ENCODE data around the gene PTCH1.

Gene PTCH1

DNA sequence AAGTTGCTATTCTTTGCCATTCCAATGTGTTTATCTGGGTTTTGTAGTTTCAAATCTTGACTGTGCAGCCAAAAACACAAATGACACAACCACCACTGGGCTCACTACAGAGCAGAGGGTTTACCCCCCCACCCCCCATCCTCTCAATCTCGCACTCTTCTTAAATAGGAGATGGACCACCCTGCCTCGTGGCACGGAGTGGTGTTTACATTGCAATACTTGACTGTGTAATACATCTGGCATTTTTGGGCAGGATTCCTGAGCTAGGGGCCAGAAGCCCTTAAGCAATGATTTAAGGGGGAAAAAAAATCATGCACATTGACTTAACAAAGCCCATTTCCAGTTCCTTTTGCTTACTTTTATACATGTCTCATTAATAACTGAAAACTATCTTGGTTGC lies 19.0 kb downstream of the PTCH1 start:
- no peak for DNase-seq

DNA sequence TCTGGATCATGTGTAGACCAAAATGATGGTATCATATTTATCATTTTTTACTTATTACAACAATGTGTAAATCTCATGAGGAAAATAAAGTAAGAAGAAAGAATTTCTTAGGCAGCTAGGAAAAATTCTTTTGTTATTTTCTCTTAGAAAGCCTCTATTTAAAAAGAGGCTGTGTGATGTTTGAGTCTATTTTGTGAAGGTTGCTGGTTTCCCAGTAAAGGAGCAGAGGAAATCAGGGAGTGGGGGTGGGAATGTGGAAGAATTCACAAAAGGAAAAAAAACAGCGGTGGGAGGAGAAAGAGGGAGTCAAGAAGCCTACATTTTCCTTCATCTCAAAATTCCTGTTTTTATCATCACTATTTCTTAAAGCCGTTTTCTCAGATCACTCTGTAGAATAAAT lies 20.1 kb downstream of the PTCH1 start:
- DNase-seq = no peak

DNA sequence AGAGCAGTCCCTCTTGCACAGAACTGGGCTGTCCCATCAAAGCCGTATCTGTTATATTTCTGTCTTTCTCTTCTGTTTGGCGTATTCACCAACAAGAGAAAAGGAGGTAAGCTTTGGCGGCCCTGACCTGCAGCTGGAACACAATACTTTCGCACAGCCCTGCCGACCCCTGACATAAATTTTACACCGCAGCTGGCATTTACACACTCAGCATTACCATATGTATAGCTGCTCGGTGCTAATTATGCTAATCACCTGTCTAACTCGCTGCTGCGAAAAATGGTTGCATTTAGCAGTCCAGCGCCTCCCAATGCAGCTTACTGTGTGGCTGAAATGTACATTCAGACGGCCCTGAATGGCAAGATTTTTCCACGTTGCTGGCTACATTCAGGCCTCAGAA lies 20.8 kb downstream of the PTCH1 start:
- DNase-seq = peak in 1 of 14 donors; percentile 43

DNA sequence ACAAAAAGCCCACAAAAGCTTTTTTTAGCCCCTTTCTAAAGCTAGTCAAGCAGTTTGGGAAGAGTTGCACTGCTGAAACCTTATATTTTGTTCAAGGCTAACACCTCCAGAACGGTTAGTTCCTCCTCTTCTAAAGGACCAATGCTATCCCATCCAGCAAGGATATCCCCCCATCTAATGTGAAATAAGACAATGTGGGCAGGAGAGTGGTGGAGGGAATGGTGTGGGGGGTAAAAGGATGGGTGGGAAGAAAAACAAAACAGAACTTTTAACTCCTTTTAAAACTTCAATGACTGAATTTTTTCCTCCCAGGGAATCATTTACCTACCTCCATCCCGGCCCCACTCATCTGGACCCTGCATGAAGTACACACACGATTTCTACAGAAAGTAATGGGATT lies 21.2 kb downstream of the PTCH1 start:
- no peak for DNase-seq

DNA sequence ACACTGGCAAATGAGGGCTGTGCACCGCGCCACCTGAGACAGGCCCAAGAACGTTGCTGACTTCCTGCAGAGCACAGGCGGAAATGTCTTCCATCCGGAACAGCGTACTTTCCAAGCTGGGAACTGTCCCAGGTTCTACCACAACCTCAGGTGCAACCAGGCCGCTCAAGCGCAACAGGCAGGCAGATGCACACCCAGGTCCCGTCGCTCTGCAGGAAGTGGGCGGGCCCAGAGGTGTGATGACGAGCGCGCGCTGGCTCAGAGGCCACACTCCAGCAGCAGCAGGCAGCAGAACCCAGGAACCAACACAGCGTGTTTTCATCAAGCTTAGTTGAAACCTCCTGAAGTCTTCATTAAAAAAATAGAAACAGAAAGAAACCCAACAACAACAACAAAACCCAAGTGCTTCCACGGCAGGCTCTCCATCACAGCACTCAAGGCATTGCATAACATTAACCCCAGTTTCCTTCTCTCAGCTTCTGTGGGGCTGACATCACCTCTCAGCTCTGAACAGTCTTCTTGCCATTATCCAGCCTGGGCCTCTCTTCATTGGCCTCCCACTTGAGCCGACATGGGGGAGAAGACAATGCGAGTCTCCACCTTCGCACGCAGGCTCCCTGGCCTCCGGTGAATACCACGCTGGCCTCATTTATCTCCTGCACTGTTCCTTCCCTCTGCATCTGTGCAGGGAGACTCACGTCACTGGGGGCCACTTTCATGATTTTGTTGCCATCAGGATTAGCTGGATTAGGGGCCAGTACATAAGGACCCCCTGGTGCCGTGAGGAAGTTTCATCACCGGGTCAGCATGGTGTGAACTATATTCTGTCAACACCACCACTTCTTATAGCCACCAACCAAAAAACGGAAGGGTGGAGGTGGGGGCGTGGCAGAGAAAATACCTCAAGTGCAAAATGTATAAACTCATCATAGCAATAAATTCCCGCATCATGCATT lies 22.1 kb downstream of the PTCH1 start:
- DNase-seq = peak in 4 of 14 donors; percentile 47 to 79 (median 68)

DNA sequence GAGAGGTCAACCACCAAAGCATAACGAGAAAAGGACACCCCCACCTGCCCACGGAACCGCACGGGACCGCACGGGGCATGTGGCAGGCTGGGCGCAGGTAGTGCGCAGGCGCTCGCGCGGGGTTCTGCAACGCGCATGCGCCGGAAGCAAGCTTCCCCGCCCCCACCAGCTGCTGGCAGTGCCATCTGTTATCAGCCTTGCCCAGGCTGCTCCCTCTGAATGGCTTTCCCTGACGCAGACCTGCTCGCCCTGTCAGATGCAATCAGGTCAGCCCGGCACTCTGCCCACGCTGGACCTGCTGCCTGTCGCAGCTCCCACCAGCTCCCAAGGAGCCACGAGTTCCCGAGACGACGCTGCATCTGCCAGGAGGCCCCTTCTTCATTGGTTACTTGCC lies 22.8 kb downstream of the PTCH1 start:
- peak in 13 of 14 donors; percentile 40 to 97 (median 72) for DNase-seq

DNA sequence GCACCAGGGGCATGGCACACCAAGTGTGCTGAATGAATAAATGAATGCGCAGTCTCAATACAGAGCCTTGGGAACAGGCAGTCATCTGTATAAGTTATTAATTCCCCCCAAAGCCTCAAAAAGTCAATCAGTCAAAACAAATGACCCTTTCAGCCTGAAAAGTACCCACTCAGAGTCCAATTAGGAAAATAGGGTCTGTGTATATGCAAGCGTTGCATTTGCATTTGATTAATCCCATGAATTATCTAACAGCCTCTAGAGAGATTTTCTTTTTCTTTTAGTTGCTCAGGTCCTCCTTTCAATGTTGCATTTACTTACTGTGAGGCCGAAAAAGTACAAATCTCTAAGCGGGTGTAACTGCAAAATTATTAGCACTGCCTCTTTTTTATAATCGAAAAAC lies 23.4 kb downstream of the PTCH1 start:
- no peak for DNase-seq

DNA sequence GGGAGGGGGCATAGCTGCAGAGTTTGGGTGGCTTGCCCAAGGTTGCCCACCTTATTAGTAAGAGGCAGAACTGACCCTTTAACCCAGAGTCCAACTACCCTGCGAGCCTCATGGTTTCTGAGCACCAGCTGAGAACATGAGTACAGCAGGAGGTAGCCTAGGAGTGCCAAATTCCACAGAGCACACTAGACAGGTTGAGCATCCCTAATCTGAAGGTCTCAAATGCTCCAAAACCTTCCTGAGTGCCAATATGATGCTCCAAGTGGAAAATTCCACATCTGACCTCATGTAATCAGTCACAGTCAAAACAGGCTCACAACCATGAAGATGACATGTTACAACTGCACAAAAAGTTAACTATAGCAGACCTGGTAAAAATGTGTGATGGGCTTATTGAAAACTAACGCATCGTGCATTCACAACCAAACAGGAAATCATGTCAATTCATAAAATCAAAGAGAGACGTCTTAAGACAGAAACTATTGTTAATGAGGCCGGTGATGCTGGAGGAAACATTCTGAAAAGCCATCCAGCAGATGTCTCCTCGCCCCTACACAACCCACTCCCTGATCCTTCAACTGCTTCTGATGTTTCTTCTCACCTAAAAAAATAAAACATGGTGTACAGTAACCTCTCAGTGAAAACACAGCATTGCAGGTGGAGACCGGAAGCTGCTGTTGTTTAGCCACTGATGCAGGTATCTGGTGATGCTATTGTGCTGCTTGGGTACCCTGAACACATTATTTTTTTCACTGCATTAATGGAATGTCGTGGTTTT lies 25.0 kb downstream of the PTCH1 start:
- DNase-seq = peak in 1 of 14 donors; percentile 79

DNA sequence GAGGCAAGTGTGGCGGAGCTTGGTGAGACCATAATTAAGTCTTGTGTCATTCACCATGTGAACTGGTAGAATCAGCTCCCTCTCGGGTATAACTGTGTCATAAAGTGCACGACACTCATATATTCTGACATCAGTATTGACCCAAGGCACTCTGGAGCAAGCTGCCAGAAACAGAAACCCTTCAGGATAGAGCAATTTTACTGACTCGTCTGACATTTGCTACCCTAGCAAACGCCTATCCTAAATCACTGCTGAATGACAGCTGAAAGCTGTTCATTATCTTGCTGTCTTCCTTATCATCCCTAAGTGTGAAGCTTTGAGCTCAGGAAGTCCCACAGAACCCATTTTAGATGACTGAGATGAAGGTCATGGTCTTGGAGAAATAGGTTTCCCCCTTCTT lies 27.8 kb downstream of the PTCH1 start:
- no peak for DNase-seq

DNA sequence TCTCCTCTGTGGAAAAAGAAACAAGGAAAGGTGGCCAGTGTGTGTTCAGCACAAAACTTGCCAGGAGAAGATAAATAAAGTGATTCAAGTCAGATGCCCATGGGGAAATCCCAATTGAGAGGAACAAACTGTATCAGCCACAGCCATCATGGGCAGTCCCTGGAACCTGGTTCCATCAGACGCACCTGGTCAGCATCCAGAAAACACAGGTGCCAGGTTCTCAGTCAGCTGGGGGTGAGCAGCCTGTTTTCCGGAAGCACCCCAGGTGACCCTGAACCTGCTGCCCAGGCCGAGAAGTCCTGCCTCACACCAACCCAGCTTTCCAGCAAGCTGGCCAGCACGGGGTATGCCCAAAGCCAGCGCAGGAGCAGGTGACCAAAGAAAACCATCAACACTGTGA lies 30.5 kb downstream of the PTCH1 start:
- peak in 4 of 14 donors; percentile 31 to 95 (median 36) for DNase-seq

DNA sequence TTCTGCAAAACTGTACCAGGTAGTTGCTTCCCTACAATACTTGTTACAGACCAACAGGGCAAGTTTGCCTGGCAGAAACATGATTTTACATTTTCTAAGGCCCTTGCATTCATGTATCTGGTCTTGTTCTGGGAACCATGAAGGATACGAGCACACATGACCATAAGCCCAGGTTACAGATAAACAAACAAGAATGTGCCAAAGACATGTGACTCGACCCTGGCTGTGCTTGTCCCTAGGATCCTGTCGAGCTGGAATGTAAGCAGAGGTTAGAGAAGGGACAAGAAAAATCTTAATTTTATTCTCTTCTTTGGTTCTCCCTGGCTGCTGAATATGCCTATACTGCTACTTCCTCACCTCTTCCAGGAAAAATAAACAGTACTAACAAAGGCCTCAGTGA lies 32.5 kb downstream of the PTCH1 start:
- DNase-seq = no peak

DNA sequence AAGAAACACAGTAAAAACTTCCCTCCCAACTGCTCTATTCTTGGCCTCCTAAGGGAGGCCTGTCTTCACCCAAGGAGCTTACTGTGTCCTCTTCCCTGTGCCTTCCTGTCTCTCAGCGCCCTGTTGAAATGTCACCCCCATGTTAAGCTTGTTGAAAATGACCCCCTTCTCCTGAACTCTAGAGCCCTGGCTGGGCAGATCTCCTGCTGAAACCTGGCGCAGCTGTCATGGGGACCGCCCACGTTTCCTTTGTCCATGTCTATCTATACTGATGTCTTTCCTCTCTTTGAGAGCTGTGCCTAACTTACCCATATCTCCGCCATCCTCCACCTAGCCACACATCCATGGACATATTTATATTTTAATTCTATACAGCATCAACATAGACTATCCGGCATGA lies 33.3 kb downstream of the PTCH1 start:
- no peak for DNase-seq

DNA sequence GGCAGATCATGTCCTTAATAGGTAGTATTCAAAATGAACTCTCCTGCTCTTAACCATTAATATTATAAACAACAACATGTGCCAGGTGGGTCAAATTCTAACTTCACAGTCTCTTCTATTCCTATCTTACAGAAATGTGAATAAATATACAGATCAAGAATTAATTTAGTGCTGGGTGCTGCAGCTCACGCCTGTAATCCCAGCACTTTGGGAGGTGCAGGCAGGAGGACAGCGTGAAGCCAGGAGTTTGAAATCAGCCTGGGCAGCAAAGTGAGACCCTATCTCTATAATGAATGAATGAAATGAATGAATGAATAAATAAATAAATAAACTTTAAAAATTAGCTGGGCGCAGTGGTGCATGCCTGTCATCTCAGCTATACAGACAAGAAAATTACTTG lies 34.1 kb downstream of the PTCH1 start:
- no peak for DNase-seq

DNA sequence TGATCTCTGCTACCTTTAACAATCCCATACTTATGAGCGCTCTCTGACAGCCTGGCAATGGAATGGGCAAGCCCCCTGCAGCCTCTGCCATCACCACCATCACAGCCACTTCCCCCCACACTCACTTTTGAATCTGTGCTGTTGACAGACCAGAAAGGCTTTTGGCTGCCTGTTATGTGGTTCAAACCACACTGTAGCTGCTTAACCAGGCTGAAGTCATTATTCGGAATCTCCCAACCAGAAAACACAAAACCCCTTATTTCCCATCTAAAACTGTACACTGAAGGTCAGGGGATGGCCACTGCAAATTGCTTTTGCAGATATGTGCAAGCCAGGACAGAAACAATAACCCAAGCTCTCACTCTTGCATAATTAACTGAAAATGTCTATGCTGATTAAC lies 35.8 kb downstream of the PTCH1 start:
- no peak for DNase-seq

DNA sequence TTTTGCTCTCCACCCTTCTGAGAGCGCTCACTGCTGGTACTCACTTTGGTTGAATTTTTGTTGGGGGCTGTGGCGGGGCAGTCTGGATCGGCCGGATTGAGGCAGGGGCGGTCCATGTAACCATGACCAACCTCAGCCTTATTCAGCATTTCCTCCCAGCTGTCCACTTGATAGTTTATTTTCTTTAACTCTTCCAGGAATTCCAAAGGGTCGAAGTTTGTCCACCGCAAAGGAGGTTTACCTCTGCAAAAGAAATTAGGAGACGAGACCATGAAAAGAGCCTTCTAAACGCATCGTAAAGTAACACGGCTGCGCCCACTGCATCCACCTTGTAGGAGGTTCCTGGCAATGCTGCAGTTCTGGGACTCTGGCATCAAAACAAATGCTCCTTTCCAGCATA lies 36.4 kb downstream of the PTCH1 start:
- DNase-seq = no peak

DNA sequence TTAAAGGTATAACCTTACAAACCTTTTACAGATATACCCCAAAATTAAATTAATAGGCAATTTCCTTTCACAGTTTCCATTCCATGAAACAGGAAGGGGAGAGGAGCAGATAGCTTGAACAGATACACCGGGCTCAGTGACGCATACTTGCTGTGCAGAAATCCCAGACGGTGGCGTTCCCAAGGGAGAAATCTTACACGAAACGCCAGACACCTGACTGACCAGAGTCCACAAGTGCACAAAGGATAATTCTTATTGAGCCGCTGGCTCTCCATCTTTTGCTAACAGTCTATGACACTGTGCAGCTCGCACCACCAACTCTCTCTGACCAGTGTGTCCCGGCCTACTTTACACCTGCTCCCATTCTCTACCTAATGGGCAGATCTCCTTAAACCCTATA lies 37.4 kb downstream of the PTCH1 start:
- DNase-seq = no peak

DNA sequence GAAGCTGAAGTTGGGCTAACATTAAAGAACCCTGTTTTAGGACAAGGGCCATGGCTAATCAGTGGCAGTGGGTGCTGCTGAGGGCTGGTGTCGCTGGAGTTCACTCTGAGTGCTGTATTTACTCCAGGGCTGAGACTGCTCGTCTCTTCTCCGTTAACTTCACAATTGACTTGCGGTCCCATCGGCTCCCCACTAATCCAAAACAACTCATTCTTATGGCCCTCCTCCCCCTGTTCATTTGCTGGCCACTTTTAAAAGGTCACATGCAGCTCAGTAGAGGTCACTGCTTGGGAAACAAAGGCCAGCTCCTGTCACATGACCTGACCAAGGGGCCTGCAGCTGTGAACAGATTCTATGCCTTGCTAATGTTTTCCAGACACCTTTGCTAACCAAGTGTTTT lies 38.4 kb downstream of the PTCH1 start:
- DNase-seq = peak in 3 of 14 donors; percentile 16 to 34 (median 25)

DNA sequence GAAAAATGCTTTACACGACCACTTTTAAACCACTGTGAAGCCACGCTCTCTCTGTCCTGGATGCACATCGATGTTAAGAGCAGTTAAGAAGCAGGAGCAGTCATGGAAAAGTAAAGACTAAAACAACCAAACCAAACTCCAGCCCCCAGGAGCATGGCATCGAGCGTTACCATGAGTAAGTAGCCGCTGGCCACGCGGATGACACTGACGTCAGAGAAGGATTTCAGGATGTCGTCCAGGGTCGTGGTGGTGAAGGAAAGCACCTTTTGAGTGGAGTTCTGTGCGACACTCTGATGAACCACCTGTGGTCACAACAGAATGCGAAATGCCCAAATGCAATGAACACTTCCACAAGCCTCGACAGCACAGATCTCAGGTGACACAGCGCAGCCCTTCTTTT lies 38.9 kb downstream of the PTCH1 start:
- DNase-seq = peak in 1 of 14 donors; percentile 32

DNA sequence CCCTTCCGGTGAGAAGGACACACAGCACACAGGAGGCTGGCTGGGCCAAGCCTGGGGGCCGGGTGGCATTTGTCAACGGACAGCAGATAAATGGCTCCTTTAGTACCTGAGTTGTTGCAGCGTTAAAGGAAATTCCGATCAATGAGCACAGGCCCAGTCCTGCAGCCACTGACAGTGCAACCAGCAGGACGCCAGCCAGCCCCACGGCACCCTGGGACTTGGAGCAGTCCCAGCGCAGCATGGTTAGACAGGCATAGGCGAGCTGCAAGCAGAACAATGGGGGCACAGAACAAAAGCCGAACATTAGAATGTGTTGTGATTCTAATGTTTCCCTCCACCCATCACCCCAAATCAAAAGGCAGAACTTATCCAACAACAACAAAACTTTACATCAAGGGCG lies 39.3 kb downstream of the PTCH1 start:
- peak in 12 of 14 donors; percentile 46 to 86 (median 74) for DNase-seq

DNA sequence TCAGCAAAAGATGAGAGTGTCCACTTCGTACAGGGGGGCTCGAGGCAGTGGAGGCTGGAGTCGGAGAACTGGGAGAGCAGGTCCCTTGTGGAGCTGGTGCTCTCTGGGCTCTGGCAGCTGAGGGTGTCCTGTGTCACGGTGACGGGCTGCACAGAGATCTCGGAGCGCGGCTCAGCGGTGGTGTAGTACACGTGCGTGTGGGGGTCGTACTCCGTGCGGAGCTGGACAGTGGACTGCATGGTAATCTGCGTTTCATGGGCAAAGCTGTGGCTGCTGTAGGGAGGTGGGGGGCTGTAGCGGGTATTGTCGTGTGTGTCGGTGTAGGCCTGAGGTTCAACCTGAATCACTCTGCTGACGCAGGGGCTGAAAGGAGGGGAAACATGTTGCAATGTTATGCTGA lies 48.0 kb downstream of the PTCH1 start:
- DNase-seq = no peak

DNA sequence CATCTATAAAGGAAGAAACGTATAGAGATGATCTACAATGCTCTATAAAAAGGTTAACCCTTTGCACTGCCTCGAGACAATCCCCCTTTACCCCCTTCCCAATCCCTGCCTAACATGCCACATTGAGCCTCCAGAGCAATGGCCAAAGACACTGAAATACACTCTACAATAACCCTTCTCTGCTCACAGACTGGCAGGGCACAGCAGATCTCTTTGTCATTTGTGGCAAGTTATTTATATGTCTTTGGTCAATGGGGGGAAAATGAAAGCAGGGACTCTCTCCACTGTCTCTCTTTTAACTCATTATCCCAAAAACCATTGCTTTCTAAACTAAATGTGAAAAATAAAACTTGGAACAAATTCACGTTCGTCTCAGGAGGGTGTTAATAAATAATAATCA lies 51.7 kb downstream of the PTCH1 start:
- DNase-seq = no peak

DNA sequence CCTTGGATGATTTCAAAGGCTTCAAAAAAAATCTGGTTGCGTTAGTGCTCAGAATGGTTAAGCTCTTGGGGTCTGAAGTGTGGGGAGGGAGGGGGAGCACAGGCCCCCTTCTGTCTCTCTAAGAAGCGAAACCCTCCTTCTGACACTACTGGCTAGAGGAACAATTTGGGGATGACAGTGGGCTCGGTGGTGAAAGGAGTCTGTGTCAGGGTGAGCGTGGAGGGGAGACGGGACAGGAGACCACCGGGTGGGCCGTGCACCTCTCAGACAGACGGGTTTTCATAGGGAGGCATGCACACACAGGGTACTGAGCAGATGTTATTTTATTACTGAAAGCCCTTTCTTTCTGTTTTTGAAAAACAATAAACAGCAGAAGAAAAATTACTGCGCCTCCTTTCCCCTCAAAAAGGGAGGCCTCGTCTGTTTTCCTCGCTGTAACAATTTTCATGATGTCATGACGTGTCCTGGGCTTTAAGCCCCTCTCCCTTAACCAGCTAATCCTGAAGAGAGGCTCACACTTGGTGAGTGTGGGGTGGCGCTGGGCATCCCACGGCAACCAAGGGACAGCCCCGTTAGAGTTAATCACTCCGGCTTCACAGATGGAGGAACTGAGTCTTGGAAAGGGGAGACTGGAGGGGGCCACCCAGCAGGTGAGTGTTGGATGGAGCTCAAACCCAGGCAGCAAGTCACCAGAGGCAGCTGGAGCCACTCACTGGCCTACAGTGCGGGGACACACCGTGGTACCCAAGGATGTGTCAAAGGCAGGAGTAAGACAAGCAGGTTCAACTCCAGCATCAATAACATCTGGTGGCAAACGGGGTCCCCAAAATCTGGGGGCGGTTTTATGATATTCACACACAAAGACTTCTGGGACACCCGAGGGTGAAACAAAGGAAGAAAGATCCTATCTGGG lies 53.4 kb downstream of the PTCH1 start:
- DNase-seq = peak in 1 of 14 donors; percentile 54

All from C1 segment of cervical spinal cord (tissue), 14 donors.